K562 (cell line): Measurements from ENCODE around the gene DLX2. TPM values are rescaled to one million over a fixed set of nuclear protein-coding genes. Genes with fewer than 3 reads are reported as not detected.
A peak's percentile ranks its signal among the peaks of the same experiment; 100 is the strongest.

Source experiments
- CBX3 ChIP-seq, 2 experiments: IDR thresholded peaks; 1 replicate in 1 of 2; 2 replicates in 1 of 2; pipeline ENCODE4 v1.6.1; 2012; ENCODE audit warnings: inconsistent platforms in 2 of 2, low read length in 2 of 2, borderline replicate concordance in 1 of 2, control low read depth in 1 of 2
- MAFK ChIP-seq: IDR thresholded peaks from 2 replicates; pipeline ENCODE4 v1.6.1; 2011; ENCODE audit warnings: low read length, improper control_type of control experiment
- RNF2 ChIP-seq: sonication (generic); IDR thresholded peaks from 2 replicates; pipeline ENCODE4 v1.6.1; 2016
- SMARCB1 ChIP-seq: IDR thresholded peaks from 2 replicates; pipeline ENCODE4 v1.6.1; 2011; ENCODE audit warnings: improper control_type of control experiment, low read depth; ENCODE audit not compliant: insufficient read length
- polyA plus RNA-seq, 8 experiments: library from polyadenylated mRNA; depleted of rRNA in 4 of 8; stranded (reverse) in 5 of 8; unstranded in 3 of 8; fragments of >200 nt; fragmentation: Nextera tagmentation in 2 of 8; fragmentation: Illumina TruSeq in 1 of 8; extraction: Ambion mirVana in 2 of 8; extraction: Trizol in 1 of 8; gene quantifications; 2 replicates each; pipeline versions ENCODE4 v1.2.1 to v1.2.3, GENCODE V29; 2011 to 2014; ENCODE audit warnings: inconsistent platforms in 1 of 8, missing spikeins in 1 of 8
- total RNA-seq, 7 experiments: library from RNA; depleted of rRNA in 6 of 7; stranded (reverse); fragments of >200 nt in 6 of 7; fragmentation: Illumina TruSeq in 2 of 7; extraction: Trizol in 2 of 7; gene quantifications; 2 replicates each; pipeline versions ENCODE4 v1.2.1 to v1.2.3, GENCODE V29; 2011 to 2021; ENCODE audit warnings: low replicate concordance in 1 of 7
- TF ChIP-seq, protein P1 (sequence below): fragments of 450-650 bp; IDR thresholded peaks from 2 replicates; pipeline ENCODE4 v1.6.1; 2016; ENCODE audit warnings: mild to moderate bottlenecking, moderate library complexity

Gene DLX2
- total and polyA plus RNA-seq, 9 of the 15 experiments (the other 6 are each of a cell fraction or from before 2014, with no cell fraction given), result 0.14 to 4.3 (median 0.86) TPM

GRCh38 chr2:172084645-172085459 is 17.8 kb downstream of the DLX2 start (continued):
- TF ChIP-seq, protein P1, sequence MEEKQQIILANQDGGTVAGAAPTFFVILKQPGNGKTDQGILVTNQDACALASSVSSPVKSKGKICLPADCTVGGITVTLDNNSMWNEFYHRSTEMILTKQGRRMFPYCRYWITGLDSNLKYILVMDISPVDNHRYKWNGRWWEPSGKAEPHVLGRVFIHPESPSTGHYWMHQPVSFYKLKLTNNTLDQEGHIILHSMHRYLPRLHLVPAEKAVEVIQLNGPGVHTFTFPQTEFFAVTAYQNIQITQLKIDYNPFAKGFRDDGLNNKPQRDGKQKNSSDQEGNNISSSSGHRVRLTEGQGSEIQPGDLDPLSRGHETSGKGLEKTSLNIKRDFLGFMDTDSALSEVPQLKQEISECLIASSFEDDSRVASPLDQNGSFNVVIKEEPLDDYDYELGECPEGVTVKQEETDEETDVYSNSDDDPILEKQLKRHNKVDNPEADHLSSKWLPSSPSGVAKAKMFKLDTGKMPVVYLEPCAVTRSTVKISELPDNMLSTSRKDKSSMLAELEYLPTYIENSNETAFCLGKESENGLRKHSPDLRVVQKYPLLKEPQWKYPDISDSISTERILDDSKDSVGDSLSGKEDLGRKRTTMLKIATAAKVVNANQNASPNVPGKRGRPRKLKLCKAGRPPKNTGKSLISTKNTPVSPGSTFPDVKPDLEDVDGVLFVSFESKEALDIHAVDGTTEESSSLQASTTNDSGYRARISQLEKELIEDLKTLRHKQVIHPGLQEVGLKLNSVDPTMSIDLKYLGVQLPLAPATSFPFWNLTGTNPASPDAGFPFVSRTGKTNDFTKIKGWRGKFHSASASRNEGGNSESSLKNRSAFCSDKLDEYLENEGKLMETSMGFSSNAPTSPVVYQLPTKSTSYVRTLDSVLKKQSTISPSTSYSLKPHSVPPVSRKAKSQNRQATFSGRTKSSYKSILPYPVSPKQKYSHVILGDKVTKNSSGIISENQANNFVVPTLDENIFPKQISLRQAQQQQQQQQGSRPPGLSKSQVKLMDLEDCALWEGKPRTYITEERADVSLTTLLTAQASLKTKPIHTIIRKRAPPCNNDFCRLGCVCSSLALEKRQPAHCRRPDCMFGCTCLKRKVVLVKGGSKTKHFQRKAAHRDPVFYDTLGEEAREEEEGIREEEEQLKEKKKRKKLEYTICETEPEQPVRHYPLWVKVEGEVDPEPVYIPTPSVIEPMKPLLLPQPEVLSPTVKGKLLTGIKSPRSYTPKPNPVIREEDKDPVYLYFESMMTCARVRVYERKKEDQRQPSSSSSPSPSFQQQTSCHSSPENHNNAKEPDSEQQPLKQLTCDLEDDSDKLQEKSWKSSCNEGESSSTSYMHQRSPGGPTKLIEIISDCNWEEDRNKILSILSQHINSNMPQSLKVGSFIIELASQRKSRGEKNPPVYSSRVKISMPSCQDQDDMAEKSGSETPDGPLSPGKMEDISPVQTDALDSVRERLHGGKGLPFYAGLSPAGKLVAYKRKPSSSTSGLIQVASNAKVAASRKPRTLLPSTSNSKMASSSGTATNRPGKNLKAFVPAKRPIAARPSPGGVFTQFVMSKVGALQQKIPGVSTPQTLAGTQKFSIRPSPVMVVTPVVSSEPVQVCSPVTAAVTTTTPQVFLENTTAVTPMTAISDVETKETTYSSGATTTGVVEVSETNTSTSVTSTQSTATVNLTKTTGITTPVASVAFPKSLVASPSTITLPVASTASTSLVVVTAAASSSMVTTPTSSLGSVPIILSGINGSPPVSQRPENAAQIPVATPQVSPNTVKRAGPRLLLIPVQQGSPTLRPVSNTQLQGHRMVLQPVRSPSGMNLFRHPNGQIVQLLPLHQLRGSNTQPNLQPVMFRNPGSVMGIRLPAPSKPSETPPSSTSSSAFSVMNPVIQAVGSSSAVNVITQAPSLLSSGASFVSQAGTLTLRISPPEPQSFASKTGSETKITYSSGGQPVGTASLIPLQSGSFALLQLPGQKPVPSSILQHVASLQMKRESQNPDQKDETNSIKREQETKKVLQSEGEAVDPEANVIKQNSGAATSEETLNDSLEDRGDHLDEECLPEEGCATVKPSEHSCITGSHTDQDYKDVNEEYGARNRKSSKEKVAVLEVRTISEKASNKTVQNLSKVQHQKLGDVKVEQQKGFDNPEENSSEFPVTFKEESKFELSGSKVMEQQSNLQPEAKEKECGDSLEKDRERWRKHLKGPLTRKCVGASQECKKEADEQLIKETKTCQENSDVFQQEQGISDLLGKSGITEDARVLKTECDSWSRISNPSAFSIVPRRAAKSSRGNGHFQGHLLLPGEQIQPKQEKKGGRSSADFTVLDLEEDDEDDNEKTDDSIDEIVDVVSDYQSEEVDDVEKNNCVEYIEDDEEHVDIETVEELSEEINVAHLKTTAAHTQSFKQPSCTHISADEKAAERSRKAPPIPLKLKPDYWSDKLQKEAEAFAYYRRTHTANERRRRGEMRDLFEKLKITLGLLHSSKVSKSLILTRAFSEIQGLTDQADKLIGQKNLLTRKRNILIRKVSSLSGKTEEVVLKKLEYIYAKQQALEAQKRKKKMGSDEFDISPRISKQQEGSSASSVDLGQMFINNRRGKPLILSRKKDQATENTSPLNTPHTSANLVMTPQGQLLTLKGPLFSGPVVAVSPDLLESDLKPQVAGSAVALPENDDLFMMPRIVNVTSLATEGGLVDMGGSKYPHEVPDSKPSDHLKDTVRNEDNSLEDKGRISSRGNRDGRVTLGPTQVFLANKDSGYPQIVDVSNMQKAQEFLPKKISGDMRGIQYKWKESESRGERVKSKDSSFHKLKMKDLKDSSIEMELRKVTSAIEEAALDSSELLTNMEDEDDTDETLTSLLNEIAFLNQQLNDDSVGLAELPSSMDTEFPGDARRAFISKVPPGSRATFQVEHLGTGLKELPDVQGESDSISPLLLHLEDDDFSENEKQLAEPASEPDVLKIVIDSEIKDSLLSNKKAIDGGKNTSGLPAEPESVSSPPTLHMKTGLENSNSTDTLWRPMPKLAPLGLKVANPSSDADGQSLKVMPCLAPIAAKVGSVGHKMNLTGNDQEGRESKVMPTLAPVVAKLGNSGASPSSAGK, result peak; percentile 96
- TF ChIP-seq RNF2 (peak; percentile 81), CBX3 (IDR thresholded peaks at IDR 0.05; ENCODE audit: borderline replicate concordance in 1 of 2, low read length in 2 of 2) (no peak), MAFK (no peak; the same call in 1 of the 2 replicates), SMARCB1 (no peak)
